Skeletal muscle tissue (tissue), 4 donors: ENCODE measurements around the gene SCAMP4. TPM values are rescaled to one million over a fixed set of nuclear protein-coding genes. Genes with fewer than 3 reads are reported as not detected.

Experiments
- H3K27ac ChIP-seq: one replicate; pipeline ENCODE4 v1.7.0; 2013; ENCODE audit warnings: mild to moderate bottlenecking, low read depth, low read length, inconsistent platforms
- H3K27me3 ChIP-seq, 3 donors: one replicate each; pipeline ENCODE4 v1.7.0; 2013; ENCODE audit warnings: low read length in 3 of 3; ENCODE audit not compliant: control insufficient read depth in 3 of 3, insufficient read depth in 3 of 3
- H3K36me3 ChIP-seq, 3 donors: one replicate each; pipeline ENCODE4 v1.7.0; 2013; ENCODE audit warnings: low read length in 3 of 3; ENCODE audit not compliant: control insufficient read depth in 3 of 3, insufficient read depth in 3 of 3
- H3K4me1 ChIP-seq, 3 donors: one replicate each; pipeline ENCODE4 v1.7.0; 2013; ENCODE audit warnings: low read length in 3 of 3, mild to moderate bottlenecking in 3 of 3; ENCODE audit not compliant: control insufficient read depth in 3 of 3, insufficient read depth in 3 of 3
- H3K4me3 ChIP-seq, 3 donors: one replicate each; pipeline ENCODE4 v1.7.0; 2013; ENCODE audit warnings: low read length in 3 of 3
- H3K9ac ChIP-seq, 3 donors: one replicate each; pipeline ENCODE4 v1.7.0; 2013; ENCODE audit warnings: low read length in 3 of 3, mild to moderate bottlenecking in 3 of 3, moderate library complexity in 2 of 3, low read depth in 1 of 3
- H3K9me3 ChIP-seq, 3 donors: one replicate each; pipeline ENCODE4 v1.7.0; 2013; ENCODE audit warnings: low read length in 3 of 3; ENCODE audit not compliant: control insufficient read depth in 3 of 3
- total RNA-seq: library from RNA; depleted of rRNA; stranded (reverse); fragments of >200 nt; gene quantifications from one replicate; pipeline ENCODE4 v1.2.3, GENCODE V29; 2014
- donor health status: Osteomylitis.

SCAMP4 gene
- total RNA-seq, 1 donor from 2014 or later: 8.9 TPM

GRCh38 chr19:1944088-1944915 lies 39.1 kb downstream of the SCAMP4 start:
- Histone ChIP-seq H3K4me3 (no peak overlapping the region), H3K27ac (no peak overlapping the region), H3K36me3 (no peaks in the 10 kb centered on the region), H3K27me3 (no peaks in the 10 kb centered on the region), H3K9me3 (no peaks in the 10 kb centered on the region), H3K9ac (peak overlapping the region in 1 of 3 donors; percentile 8), H3K4me1 (peaks cover 21 to 43% (median 36%) of the 10 kb centered on the region in 3 donors)

GRCh38 chr19:1944916-1945561 lies 39.8 kb downstream of the SCAMP4 start:
- H3K9ac ChIP-seq: no peak overlapping the region
- peaks cover 14 to 36% (median 30%) of the 10 kb centered on the region in 3 donors for H3K4me1 ChIP-seq
- H3K27me3 ChIP-seq: no peaks in the 10 kb centered on the region
- H3K27ac ChIP-seq: no peak overlapping the region
- no peaks in the 10 kb centered on the region for H3K36me3 ChIP-seq
- no peak overlapping the region for H3K4me3 ChIP-seq
- no peaks in the 10 kb centered on the region for H3K9me3 ChIP-seq

GRCh38 chr19:1945899-1946298 lies 40.7 kb downstream of the SCAMP4 start:
- no peak overlapping the region for H3K27ac ChIP-seq
- H3K27me3 ChIP-seq: no peaks in the 10 kb centered on the region
- H3K4me1 ChIP-seq: peaks cover 10 to 31% (median 25%) of the 10 kb centered on the region in 3 donors
- H3K36me3 ChIP-seq: no peaks in the 10 kb centered on the region
- H3K4me3 ChIP-seq: no peak overlapping the region
- no peaks in the 10 kb centered on the region for H3K9me3 ChIP-seq
- H3K9ac ChIP-seq: no peak overlapping the region

- peaks cover 6 to 21% (median 17%) of the 10 kb centered on the region in 3 donors for H3K4me1 ChIP-seq
- H3K27me3 ChIP-seq: no peaks in the 10 kb centered on the region
- peaks cover 0 to 3% (median 0%) of the 10 kb centered on the region in 3 donors for H3K36me3 ChIP-seq
- no peak overlapping the region for H3K27ac ChIP-seq
- no peak overlapping the region for H3K4me3 ChIP-seq
- H3K9me3 ChIP-seq: no peaks in the 10 kb centered on the region
- no peak overlapping the region for H3K9ac ChIP-seq
Observed at GRCh38 chr19:1947651-1948209, 42.5 kb downstream of the SCAMP4 start.

- H3K9ac ChIP-seq: no peak overlapping the region
Observed at GRCh38 chr19:1949304-1950101, 44.3 kb downstream of the SCAMP4 start.

GRCh38 chr19:1950640-1951039 lies 45.4 kb downstream of the SCAMP4 start:
- Histone ChIP-seq H3K4me1 (peaks cover 0 to 7% (median 0%) of the 10 kb centered on the region in 3 donors), H3K9ac (no peak overlapping the region), H3K27me3 (no peaks in the 10 kb centered on the region), H3K27ac (no peak overlapping the region), H3K36me3 (peaks cover 0 to 3% (median 0%) of the 10 kb centered on the region in 3 donors), H3K4me3 (no peak overlapping the region), H3K9me3 (no peaks in the 10 kb centered on the region)

More at GRCh38 chr19:1949304-1950101, 44.3 kb downstream of the SCAMP4 start:
- no peak overlapping the region for H3K4me3 ChIP-seq
- H3K4me1 ChIP-seq: peaks cover 0 to 9% (median 2%) of the 10 kb centered on the region in 3 donors
- no peaks in the 10 kb centered on the region for H3K27me3 ChIP-seq
- H3K9me3 ChIP-seq: no peaks in the 10 kb centered on the region
- peaks cover 0 to 3% (median 0%) of the 10 kb centered on the region in 3 donors for H3K36me3 ChIP-seq
- H3K27ac ChIP-seq: no peak overlapping the region

GRCh38 chr19:1952635-1953034 lies 47.4 kb downstream of the SCAMP4 start:
- H3K4me3 ChIP-seq: no peak overlapping the region
- no peak overlapping the region for H3K9ac ChIP-seq
- no peaks in the 10 kb centered on the region for H3K27me3 ChIP-seq
- H3K27ac ChIP-seq: no peak overlapping the region
- peaks cover 7 to 27% (median 14%) of the 10 kb centered on the region in 3 donors for H3K4me1 ChIP-seq
- no peaks in the 10 kb centered on the region for H3K9me3 ChIP-seq
- peaks cover 0 to 3% (median 0%) of the 10 kb centered on the region in 3 donors for H3K36me3 ChIP-seq

GRCh38 chr19:1953037-1953436 lies 47.8 kb downstream of the SCAMP4 start:
- no peak overlapping the region for H3K4me3 ChIP-seq
- no peaks in the 10 kb centered on the region for H3K9me3 ChIP-seq
- H3K4me1 ChIP-seq: peaks cover 7 to 31% (median 14%) of the 10 kb centered on the region in 3 donors
- no peaks in the 10 kb centered on the region for H3K27me3 ChIP-seq
- no peak overlapping the region for H3K27ac ChIP-seq
- no peak overlapping the region for H3K9ac ChIP-seq
- peaks cover 0 to 3% (median 0%) of the 10 kb centered on the region in 3 donors for H3K36me3 ChIP-seq

- H3K4me1 ChIP-seq: peaks cover 7 to 31% (median 14%) of the 10 kb centered on the region in 3 donors
- no peak overlapping the region for H3K9ac ChIP-seq
- peaks cover 0 to 3% (median 0%) of the 10 kb centered on the region in 3 donors for H3K36me3 ChIP-seq
- H3K27ac ChIP-seq: no peak overlapping the region
- no peaks in the 10 kb centered on the region for H3K9me3 ChIP-seq
- no peak overlapping the region for H3K4me3 ChIP-seq
- H3K27me3 ChIP-seq: no peaks in the 10 kb centered on the region
Observed at GRCh38 chr19:1953441-1954094, 48.4 kb downstream of the SCAMP4 start.
